ENCODE data around the gene ALDH1A3.

ALDH1A3 gene

DNA sequence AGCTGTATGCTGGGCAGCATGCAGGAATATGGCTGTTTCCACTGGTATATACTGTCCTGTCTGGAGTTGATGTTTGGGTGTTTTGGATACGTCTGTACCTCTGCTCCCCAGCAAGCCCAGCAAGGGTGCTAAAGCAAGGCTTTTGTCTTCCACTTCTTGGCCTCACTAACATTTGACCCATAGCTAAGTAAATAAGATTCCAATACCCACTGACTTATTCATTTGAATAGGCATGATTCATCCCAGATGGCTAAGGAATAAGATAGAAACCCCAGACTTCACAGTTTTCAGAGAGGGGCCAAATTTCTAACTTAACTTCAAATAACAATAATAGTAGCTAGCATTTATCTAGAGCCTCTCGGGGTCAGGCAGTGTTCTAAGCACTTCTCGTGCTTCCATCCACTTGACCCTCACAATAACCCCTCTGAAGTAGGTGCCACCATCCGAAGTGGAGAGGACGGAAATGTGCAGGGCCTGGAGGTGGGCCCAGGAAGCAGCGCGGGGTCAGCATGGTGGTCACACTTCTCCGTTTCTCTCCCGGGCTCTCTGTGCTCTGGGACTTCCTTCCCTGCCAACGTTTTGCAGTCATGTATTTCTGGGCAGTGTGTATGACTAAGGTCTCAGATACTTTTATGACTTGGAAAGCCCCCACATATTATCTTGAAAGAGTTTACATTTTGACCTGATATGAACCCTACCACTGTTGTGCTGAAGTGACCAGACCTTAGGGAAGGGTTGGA, 78.9 kb downstream of the ALDH1A3 start:
- DNase-seq = peak; percentile 39

DNA sequence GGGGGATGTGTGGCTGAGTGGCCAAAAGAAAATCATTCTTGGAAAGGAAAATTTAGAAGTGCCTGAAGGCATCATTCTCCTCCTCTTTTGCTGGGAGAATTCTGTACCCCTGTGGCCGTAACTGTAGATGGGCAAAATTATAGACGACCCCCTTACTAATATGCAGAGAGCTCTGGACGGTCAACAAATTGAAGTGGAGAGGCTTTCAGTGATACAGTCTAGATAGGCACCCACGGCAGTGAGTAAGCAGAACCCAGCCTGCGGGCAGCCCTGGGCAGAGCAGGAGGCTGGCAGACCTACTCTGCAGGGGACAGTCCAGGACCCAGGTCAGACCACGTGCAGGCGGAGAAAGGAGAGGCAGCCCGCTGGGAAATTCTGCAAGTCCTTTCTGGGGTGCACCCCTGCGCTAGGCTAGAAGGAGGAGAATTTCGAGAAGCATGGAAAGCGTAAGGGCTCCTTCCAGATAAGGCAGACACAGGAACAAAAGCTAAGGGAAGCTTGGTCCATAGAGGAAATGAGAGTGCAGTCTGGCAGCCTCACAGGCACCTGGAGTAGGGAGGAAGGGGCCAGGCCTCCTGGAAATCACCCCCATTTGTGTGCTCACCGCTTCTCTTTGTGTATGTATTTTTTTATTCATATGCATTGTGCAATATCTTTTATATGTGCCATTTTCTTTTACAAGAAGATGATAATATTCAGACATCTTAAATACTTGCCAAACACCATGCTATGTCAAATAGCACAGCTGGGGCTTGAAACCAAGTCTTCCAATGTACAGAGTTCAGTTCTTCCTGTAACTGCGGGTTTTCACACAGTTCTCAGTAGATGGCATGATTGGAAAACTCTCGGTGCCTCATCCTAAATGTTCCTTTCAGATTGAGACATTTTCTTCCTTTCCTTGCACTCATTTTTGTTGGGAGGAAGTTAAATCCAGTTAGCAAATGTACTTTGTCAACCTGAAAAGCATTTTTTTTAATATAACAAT, 79.7 kb downstream of the ALDH1A3 start:
- peak; percentile 77 for DNase-seq
